ENCODE data around the gene PCDHA8. TPM values are rescaled to one million over a fixed set of nuclear protein-coding genes. Genes with fewer than 3 reads are reported as not detected.

Gene PCDHA8
- total and polyA plus RNA-seq, 2 of the 13 experiments (the other 11 are each of a cell fraction or from before 2014, with no cell fraction given), result 0.03 to 0.11 TPM

DNA sequence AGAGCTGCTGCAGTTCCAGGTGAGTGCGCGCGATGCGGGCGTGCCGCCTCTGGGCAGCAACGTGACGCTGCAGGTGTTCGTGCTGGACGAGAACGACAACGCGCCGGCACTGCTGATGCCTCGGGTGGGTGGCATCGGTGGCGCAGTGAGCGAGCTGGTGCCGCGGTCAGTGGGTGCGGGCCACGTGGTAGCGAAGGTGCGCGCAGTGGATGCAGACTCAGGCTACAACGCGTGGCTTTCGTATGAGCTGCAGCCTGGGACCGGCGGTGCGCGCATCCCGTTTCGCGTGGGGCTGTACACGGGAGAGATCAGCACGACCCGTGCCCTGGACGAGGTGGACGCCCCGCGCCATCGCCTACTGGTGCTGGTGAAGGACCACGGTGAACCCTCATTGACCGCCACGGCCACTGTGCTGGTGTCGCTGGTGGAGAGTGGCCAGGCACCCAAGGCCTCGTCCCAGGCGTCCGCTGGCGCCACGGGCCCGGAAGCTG lies 38.2 kb upstream of the PCDHA8 start:
- no peak for ATAC-seq
- no peaks in the 10 kb centered on the region for H3K79me2 ChIP-seq (ENCODE audit: insufficient read depth, low read length)
- H3K4me2 ChIP-seq (ENCODE audit: low read depth, low read length), result no peak overlapping the region
- DNase-seq (ENCODE audit: low spot score), result no peak
- in situ Hi-C loops (cut with HindIII; ENCODE audit: extremely low pct_ligation_motif_present, low pct_unique_long_range_greater_than_20kb), result no loop called here
- ChIA-PET POLR2A (no interaction called here), CTCF (ENCODE audit: low intra/inter-chr PET ratio, low total read pairs) (no interaction called here)
- no peak overlapping the region for H2AFZ ChIP-seq (ENCODE audit: low read length)
- no peak for TF ChIP-seq ZFYVE20 (CRISPR knock-in tag; IDR thresholded peaks at IDR 0.05; ENCODE audit: borderline replicate concordance, low read depth)
- no peak for TF ChIP-seq GLMP (CRISPR knock-in tag; IDR thresholded peaks at IDR 0.05; ENCODE audit: borderline replicate concordance)
- TF ChIP-seq ZNF775 (CRISPR knock-in tag; IDR thresholded peaks at IDR 0.05; ENCODE audit: borderline replicate concordance), result no peak
- TF ChIP-seq KDM2A (CRISPR knock-in tag; IDR thresholded peaks at IDR 0.05; ENCODE audit: borderline replicate concordance, low read depth), result no peak
- TF ChIP-seq TOPORS (CRISPR knock-in tag; IDR thresholded peaks at IDR 0.05), result no peak
- H3K36me3 ChIP-seq (replicated peaks in 1 of 2; ENCODE audit: control insufficient read depth in 1 of 2, insufficient read depth in 2 of 2, low read length in 2 of 2), result no peaks in the 10 kb centered on the region
- 91% methylated on average over 42 of the region's 53 CpGs for WGBS (ENCODE audit: low lambda C conversion rate)
- peaks cover 25% of the 10 kb centered on the region for H3K9me3 ChIP-seq (ENCODE audit: low read length)
- H3K4me1 ChIP-seq (ENCODE audit: insufficient read depth, low read length), result no peaks in the 10 kb centered on the region
- intact Hi-C loops (cut with micrococcal nuclease; ENCODE audit: unreplicated experiment), result no loop called here
- FAIRE-seq, result no peak
- H3K9ac ChIP-seq (ENCODE audit: insufficient read depth, low read depth, low read length), result no peak overlapping the region
- no peaks in the 10 kb centered on the region; a peak in 1 of 5 replicates for H3K27me3 ChIP-seq (ENCODE audit: control insufficient read depth in 1 of 2, insufficient read depth in 2 of 2, low read length in 2 of 2)
- H3K27ac ChIP-seq (ENCODE audit: extremely low read length, insufficient read depth, low read length), result no peak overlapping the region
- H4K20me1 ChIP-seq (ENCODE audit: insufficient read depth, low read length), result no peaks in the 10 kb centered on the region
- BruUV-seq (replicated peaks), result no TSS peak
- H3K4me3 ChIP-seq (replicated peaks in 1 of 3; ENCODE audit: insufficient read depth in 1 of 3, low read depth in 2 of 3, low read length in 3 of 3), result no peak overlapping the region

Measured in HepG2 (cell line).